ENCODE measurements around the gene GFOD2.

The GFOD2 gene

GRCh38 chr16:67716097-67716496 lies 3.0 kb downstream of the GFOD2 start:
- H3K4me3 ChIP-seq (ENCODE audit: low read depth, low read length): no peak overlapping the region
- no peak for TF ChIP-seq CTCF (IDR thresholded peaks at IDR 0.05; ENCODE audit: borderline replicate concordance, insufficient read depth, low read depth, low read length)

DNA sequence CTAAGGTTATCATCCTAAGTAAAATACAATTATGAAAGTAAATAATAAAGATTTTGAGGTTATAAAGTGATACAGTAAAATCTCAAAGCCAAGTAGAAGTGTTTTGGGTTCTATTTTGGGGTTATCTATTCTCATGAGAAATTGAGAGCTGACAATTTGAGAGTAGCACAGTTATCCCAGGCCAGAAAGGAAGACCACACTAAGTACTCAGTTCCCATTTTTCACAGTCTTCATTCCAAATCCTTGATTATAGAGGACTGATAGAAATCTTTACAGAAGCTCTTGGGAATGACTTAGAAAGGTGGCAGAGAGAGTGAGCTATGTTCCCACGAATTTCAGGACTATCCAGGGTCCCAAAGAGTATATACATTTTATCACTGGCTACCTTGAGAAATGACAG lies 4.6 kb downstream of the GFOD2 start:
- H3K4me3 ChIP-seq (ENCODE audit: low read depth, low read length): no peak overlapping the region

GRCh38 chr16:67713647-67714273 lies 5.4 kb downstream of the GFOD2 start:
- no peak overlapping the region for H3K4me3 ChIP-seq (ENCODE audit: low read depth, low read length)
- TF ChIP-seq CTCF (IDR thresholded peaks at IDR 0.05; ENCODE audit: borderline replicate concordance, insufficient read depth, low read depth, low read length): no peak

More for the DNA sequence above, 4.6 kb downstream of the GFOD2 start:
- TF ChIP-seq CTCF (IDR thresholded peaks at IDR 0.05; ENCODE audit: borderline replicate concordance, insufficient read depth, low read depth, low read length): no peak

GRCh38 chr16:67710607-67711006 lies 8.5 kb downstream of the GFOD2 start:
- no peak for TF ChIP-seq CTCF (IDR thresholded peaks at IDR 0.05; ENCODE audit: borderline replicate concordance, insufficient read depth, low read depth, low read length)
- no peak overlapping the region for H3K4me3 ChIP-seq (ENCODE audit: low read depth, low read length)

GRCh38 chr16:67709050-67709449 lies 10.1 kb downstream of the GFOD2 start:
- no peak for TF ChIP-seq CTCF (IDR thresholded peaks at IDR 0.05; ENCODE audit: borderline replicate concordance, insufficient read depth, low read depth, low read length)
- no peak overlapping the region for H3K4me3 ChIP-seq (ENCODE audit: low read depth, low read length)

DNA sequence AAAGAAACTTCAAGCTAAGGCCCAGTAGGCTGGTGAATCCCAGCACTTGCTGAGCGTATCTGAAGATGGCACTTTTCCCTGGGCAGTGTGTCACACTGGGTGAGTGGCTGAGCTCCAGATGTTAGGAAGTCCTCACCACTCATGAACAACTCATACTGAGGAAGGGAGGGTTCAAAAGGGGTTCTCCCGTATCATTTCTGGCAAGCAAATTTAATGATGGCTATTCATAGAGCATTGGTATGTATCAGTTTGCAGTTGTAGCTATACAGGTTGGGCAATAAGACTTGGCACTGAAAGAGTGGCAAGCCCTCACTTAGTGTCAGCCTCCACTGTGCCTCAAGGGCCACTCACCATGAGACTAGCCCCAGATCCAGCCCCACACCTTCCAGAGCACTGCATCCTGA lies 10.7 kb downstream of the GFOD2 start:
- H3K4me3 ChIP-seq (ENCODE audit: low read depth, low read length): no peak overlapping the region
- no peak for TF ChIP-seq CTCF (IDR thresholded peaks at IDR 0.05; ENCODE audit: borderline replicate concordance, insufficient read depth, low read depth, low read length)

- no peak for TF ChIP-seq CTCF (IDR thresholded peaks at IDR 0.05; ENCODE audit: borderline replicate concordance, insufficient read depth, low read depth, low read length)
- H3K4me3 ChIP-seq (ENCODE audit: low read depth, low read length): no peak overlapping the region
Observed at GRCh38 chr16:67707790-67708189, 11.3 kb downstream of the GFOD2 start.

All from GM12875 (cell line).